Glutamatergic neuron (in vitro differentiated cells): ENCODE results near the gene PPP2R3C. TPM values are rescaled to one million over a fixed set of nuclear protein-coding genes. Genes with fewer than 3 reads are reported as not detected.

Experiments used
- DNase-seq: peaks from one replicate; pipeline ENCODE4 v3.0.0; 2022
- H3K27ac Mint-ChIP-seq: one replicate; pipeline ENCODE4 v1.8.0; 2020; ENCODE audit warnings: mild to moderate bottlenecking, mixed read lengths, inconsistent platforms; ENCODE audit not compliant: unreplicated experiment
- H3K27me3 Mint-ChIP-seq: one replicate; pipeline ENCODE4 v1.8.0; 2020; ENCODE audit warnings: mild to moderate bottlenecking, moderate library complexity, mixed read lengths, inconsistent platforms; ENCODE audit not compliant: unreplicated experiment
- H3K36me3 Mint-ChIP-seq: one replicate; pipeline ENCODE4 v1.8.0; 2020; ENCODE audit warnings: mild to moderate bottlenecking, mixed read lengths, inconsistent platforms; ENCODE audit not compliant: unreplicated experiment
- H3K4me1 Mint-ChIP-seq: one replicate; pipeline ENCODE4 v1.8.0; 2020; ENCODE audit warnings: mild to moderate bottlenecking, low read depth, mixed read lengths, inconsistent platforms; ENCODE audit not compliant: unreplicated experiment
- H3K4me3 Mint-ChIP-seq: one replicate; pipeline ENCODE4 v1.8.0; 2020; ENCODE audit warnings: mild to moderate bottlenecking, mixed read lengths, inconsistent platforms; ENCODE audit not compliant: unreplicated experiment
- H3K9me3 Mint-ChIP-seq: one replicate; pipeline ENCODE4 v1.8.0; 2020; ENCODE audit warnings: mild to moderate bottlenecking, moderate library complexity, mixed read lengths, inconsistent platforms; ENCODE audit not compliant: unreplicated experiment
- total RNA-seq: library from RNA; stranded (reverse); fragmentation: NEBNext Ultra II Directional; extraction: Animal tissue kit (Norgen Biotek cat#: 25700); gene quantifications from one replicate; pipeline ENCODE4 v1.2.1, GENCODE V29; 2021; ENCODE audit not compliant: unreplicated experiment
- TF ChIP-seq, protein P1 (sequence below): fragments of 200-600 bp; sonication (generic); IDR thresholded peaks from one replicate; pipeline ENCODE4 v1.5.0; 2021; ENCODE audit not compliant: partially characterized antibody, unreplicated experiment

The PPP2R3C gene
- total RNA-seq, 1 donor from 2014 or later = 37.0 TPM

DNA sequence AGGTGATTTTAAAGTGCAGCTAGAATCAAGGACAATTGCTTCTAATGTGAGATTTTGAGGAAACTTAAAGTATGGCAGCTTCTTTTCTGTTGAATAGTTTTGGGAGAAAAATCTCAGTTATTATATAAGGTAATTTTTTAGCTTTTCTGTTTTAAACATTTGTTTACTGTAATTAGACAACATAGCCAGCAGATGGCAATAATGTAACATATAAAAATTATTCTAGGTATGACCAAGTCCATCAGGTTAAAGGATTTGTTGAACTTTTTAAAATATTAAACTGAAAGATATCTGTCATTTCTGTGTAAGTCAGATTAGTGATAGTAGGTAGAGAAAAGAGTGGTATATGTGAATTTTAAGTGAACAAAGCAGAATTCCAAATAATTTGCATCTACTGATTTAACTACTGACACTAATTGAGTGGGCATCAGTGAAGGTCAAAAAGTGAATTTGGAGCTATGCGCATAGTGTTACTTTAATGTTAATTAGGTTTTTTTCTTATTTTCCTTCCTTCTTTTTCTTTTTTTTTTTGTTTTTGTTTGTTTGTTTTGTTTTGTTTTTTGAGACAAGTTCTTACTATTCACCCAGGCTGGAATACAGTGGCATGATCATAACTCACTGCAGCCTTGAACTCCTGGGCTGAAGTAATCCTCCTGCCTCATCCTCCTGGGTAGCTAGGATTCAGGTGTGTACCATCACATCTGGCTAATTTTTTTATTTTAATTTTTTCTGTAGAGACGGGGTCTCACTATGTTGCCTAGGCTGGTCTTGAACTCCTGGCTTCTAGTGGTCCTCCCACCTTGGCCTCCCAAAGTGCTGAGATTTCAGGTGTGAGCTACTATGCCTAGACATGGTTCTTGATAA, 19.2 kb upstream of the PPP2R3C start:
- H3K4me1 Mint-ChIP-seq = no peaks in the 10 kb centered on the region
- no peaks in the 10 kb centered on the region for H3K36me3 Mint-ChIP-seq
- no peak overlapping the region for H3K4me3 Mint-ChIP-seq
- DNase-seq = no peak
- H3K27ac Mint-ChIP-seq = no peak overlapping the region
- H3K9me3 Mint-ChIP-seq = no peaks in the 10 kb centered on the region
- no peaks in the 10 kb centered on the region for H3K27me3 Mint-ChIP-seq
- TF ChIP-seq, protein P1, sequence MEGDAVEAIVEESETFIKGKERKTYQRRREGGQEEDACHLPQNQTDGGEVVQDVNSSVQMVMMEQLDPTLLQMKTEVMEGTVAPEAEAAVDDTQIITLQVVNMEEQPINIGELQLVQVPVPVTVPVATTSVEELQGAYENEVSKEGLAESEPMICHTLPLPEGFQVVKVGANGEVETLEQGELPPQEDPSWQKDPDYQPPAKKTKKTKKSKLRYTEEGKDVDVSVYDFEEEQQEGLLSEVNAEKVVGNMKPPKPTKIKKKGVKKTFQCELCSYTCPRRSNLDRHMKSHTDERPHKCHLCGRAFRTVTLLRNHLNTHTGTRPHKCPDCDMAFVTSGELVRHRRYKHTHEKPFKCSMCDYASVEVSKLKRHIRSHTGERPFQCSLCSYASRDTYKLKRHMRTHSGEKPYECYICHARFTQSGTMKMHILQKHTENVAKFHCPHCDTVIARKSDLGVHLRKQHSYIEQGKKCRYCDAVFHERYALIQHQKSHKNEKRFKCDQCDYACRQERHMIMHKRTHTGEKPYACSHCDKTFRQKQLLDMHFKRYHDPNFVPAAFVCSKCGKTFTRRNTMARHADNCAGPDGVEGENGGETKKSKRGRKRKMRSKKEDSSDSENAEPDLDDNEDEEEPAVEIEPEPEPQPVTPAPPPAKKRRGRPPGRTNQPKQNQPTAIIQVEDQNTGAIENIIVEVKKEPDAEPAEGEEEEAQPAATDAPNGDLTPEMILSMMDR = peak; percentile 75

DNA sequence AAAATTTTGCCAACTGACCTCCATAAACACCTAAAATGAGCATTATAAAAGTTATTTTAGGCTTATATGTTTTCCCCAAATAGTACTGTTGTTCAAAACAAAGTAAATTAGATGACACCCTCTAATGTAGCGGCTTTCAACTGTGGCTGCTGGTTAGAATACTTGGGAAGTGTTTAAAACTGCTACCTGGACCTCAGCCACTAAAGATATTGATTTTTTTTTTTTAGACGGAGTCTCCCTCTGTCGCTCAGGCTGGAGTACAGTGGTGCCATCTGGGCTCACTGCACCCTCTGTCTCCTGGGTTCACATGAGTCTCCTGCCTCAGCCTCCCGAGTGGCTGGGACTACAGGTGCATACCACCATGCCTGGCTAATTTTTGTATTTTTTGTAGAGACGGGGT, 16.8 kb upstream of the PPP2R3C start:
- H3K9me3 Mint-ChIP-seq = no peaks in the 10 kb centered on the region
- H3K4me3 Mint-ChIP-seq = no peak overlapping the region
- no peaks in the 10 kb centered on the region for H3K27me3 Mint-ChIP-seq
- DNase-seq = no peak
- TF ChIP-seq, protein P1 = no peak
- no peak overlapping the region for H3K27ac Mint-ChIP-seq
- H3K36me3 Mint-ChIP-seq = peaks cover 6% of the 10 kb centered on the region
- H3K4me1 Mint-ChIP-seq = no peaks in the 10 kb centered on the region

DNA sequence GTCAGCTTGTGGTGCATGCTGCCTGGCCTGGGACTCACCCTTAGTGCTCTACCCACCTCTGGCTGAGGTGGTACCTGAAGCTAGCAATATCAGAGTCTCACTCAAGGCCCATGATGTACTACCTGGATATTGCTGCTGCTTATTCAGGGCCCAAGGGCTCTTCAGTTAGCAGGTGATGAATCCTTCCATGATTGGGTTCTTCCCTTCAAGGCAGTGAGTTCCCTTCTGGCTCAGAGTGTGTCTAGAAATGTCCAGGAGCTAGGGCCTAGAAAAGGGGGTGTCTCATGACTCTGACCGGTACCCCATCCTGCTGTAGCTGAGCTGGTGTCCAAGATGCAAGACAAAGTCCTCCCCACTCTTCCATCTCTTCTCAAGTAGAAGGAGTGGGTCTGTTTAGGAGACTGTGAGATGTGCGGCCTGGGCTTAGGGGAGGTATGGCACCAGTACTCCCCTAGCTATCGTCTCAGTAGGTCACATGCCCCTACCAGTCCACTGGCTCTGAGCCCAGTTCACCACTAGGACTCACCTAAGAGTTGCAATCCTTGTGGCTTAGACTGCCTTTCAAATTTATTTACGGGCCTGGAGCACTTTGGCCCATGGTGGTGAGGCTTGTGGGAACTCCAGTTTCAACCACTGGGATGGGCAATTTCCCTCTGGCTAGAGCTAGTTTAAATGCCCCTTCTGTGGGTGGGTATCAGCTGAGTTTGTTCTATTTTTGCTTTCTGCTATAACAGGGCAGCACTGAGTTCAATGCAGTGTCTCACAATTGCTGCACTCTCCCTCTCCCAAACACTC, 12.7 kb upstream of the PPP2R3C start:
- Mint-ChIP-seq H3K36me3 (peaks cover 12% of the 10 kb centered on the region), H3K27ac (no peak overlapping the region), H3K9me3 (peaks cover 2% of the 10 kb centered on the region), H3K27me3 (no peaks in the 10 kb centered on the region), H3K4me1 (no peaks in the 10 kb centered on the region), H3K4me3 (no peak overlapping the region)
- DNase-seq = no peak
- TF ChIP-seq, protein P1 = no peak

DNA sequence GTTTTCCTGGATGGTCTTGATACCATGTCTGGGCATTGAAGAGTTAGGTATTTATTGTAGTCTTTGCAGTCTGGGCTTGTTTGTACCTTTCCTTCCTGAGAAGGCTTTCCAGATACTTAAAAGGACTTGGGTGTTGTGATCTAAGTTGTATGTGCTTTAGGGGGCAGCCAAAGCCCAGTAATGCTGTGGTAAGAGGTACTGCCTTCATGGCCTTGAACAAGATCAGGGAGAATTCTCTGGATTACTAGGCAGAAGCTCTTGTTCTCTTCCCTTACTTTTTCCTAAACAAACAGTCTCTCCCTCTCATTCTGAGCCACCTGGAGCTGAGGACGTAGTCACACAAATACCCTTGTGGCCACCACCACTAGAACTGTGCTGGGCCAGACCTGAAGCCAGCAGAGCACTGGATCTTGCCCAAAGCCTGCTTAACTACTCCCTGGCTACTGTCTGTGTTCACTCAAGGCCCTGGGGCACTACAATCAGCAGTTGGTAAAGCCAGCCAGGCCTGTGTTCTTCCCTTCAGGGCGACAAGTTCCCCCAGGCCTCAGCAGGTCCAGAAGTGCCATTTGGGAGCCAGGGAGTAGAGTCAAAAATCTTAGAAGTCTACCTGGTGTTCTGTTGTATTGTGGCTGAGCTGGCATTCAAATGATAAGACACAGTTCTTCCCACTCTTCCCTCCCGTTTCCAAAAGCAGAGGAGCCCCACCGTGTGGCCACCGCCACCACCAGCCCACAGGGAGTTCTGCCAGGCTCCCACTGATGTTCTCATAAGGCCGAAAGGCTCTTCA, 11.9 kb upstream of the PPP2R3C start:
- Mint-ChIP-seq H3K9me3 (peaks cover 2% of the 10 kb centered on the region), H3K4me1 (no peaks in the 10 kb centered on the region), H3K27me3 (no peaks in the 10 kb centered on the region), H3K36me3 (peaks cover 12% of the 10 kb centered on the region), H3K4me3 (no peak overlapping the region), H3K27ac (no peak overlapping the region)
- no peak for DNase-seq
- TF ChIP-seq, protein P1 = no peak
